NT2/D1 (cell line): Measurements from ENCODE around the gene STX8.

Experiments used
- DNase-seq: peaks from one replicate; pipeline ENCODE4 v3.0.0-alpha.2; 2011; ENCODE audit warnings: low read depth, low spot score
- H3K27me3 ChIP-seq: 2 replicates; pipeline ENCODE4 v1.6.0; 2011; ENCODE audit warnings: mild to moderate bottlenecking; ENCODE audit not compliant: insufficient read length, insufficient read depth
- H3K36me3 ChIP-seq: 2 replicates; pipeline ENCODE4 v1.6.1; 2011; ENCODE audit warnings: mild to moderate bottlenecking, low read length, mixed read lengths; ENCODE audit not compliant: insufficient read depth, insufficient read length
- H3K4me1 ChIP-seq: 2 replicates; pipeline ENCODE4 v1.5.1; 2011; ENCODE audit not compliant: insufficient read depth, insufficient read length
- H3K4me3 ChIP-seq: 2 replicates; pipeline ENCODE4 v1.5.1; 2011; ENCODE audit warnings: low read depth; ENCODE audit not compliant: insufficient read length
- H3K9ac ChIP-seq: 2 replicates; pipeline ENCODE4 v1.6.0; 2011; ENCODE audit warnings: low read depth; ENCODE audit not compliant: insufficient read length
- H3K9me3 ChIP-seq: 2 replicates; pipeline ENCODE4 v1.5.1; 2011; ENCODE audit warnings: mild to moderate bottlenecking, low read length; ENCODE audit not compliant: insufficient read depth
- SUZ12 ChIP-seq: IDR thresholded peaks from 2 replicates; pipeline ENCODE4 v1.6.1; 2011; ENCODE audit not compliant: insufficient read length, insufficient read depth; ENCODE audit errors: extremely low read depth
- YY1 ChIP-seq: IDR thresholded peaks from 2 replicates; pipeline ENCODE4 v1.6.1; 2011; ENCODE audit not compliant: insufficient read length, insufficient read depth
- ZNF274 ChIP-seq: IDR thresholded peaks from 2 replicates; pipeline ENCODE4 v1.6.1; 2011; ENCODE audit warnings: mild to moderate bottlenecking, low read depth, low read length

STX8 gene

GRCh38 chr17:9473711-9474110 is 101.9 kb downstream of the STX8 start:
- TF ChIP-seq YY1 (no peak), SUZ12 (no peak), ZNF274 (no peak)
- Histone ChIP-seq H3K9ac (no peak overlapping the region), H3K27me3 (no peaks in the 10 kb centered on the region), H3K36me3 (no peaks in the 10 kb centered on the region), H3K9me3 (no peaks in the 10 kb centered on the region), H3K4me3 (no peak overlapping the region), H3K4me1 (peaks cover 3% of the 10 kb centered on the region)
- DNase-seq, result no peak

GRCh38 chr17:9472541-9472940 is 103.1 kb downstream of the STX8 start:
- peaks cover 3% of the 10 kb centered on the region for H3K4me1 ChIP-seq
- no peak overlapping the region for H3K9ac ChIP-seq
- no peaks in the 10 kb centered on the region for H3K36me3 ChIP-seq
- no peak overlapping the region for H3K4me3 ChIP-seq
- TF ChIP-seq YY1 (no peak), SUZ12 (no peak), ZNF274 (no peak)
- DNase-seq, result no peak
- no peaks in the 10 kb centered on the region for H3K9me3 ChIP-seq
- H3K27me3 ChIP-seq, result no peaks in the 10 kb centered on the region

GRCh38 chr17:9472094-9472493 is 103.5 kb downstream of the STX8 start:
- no peaks in the 10 kb centered on the region for H3K9me3 ChIP-seq
- no peaks in the 10 kb centered on the region for H3K36me3 ChIP-seq
- TF ChIP-seq ZNF274, result no peak
- no peak for TF ChIP-seq YY1
- TF ChIP-seq SUZ12, result no peak
- DNase-seq, result no peak
- no peak overlapping the region for H3K9ac ChIP-seq
- peaks cover 3% of the 10 kb centered on the region for H3K4me1 ChIP-seq
- H3K27me3 ChIP-seq, result no peaks in the 10 kb centered on the region
- no peak overlapping the region for H3K4me3 ChIP-seq

- TF ChIP-seq ZNF274 (no peak), YY1 (no peak), SUZ12 (no peak)
- no peak for DNase-seq
- Histone ChIP-seq H3K4me3 (no peak overlapping the region), H3K36me3 (no peaks in the 10 kb centered on the region), H3K27me3 (no peaks in the 10 kb centered on the region), H3K9ac (no peak overlapping the region), H3K9me3 (no peaks in the 10 kb centered on the region), H3K4me1 (peaks cover 3% of the 10 kb centered on the region)
Observed at GRCh38 chr17:9470171-9470570, 105.4 kb downstream of the STX8 start.

- Histone ChIP-seq H3K36me3 (no peaks in the 10 kb centered on the region), H3K4me1 (peaks cover 3% of the 10 kb centered on the region), H3K27me3 (no peaks in the 10 kb centered on the region), H3K9ac (no peak overlapping the region), H3K9me3 (no peaks in the 10 kb centered on the region), H3K4me3 (no peak overlapping the region)
- TF ChIP-seq ZNF274 (no peak), YY1 (no peak), SUZ12 (no peak)
- no peak for DNase-seq
Observed at GRCh38 chr17:9468937-9469336, 106.7 kb downstream of the STX8 start.

- Histone ChIP-seq H3K27me3 (no peaks in the 10 kb centered on the region), H3K9me3 (no peaks in the 10 kb centered on the region), H3K9ac (no peak overlapping the region), H3K36me3 (no peaks in the 10 kb centered on the region), H3K4me1 (peaks cover 3% of the 10 kb centered on the region), H3K4me3 (no peak overlapping the region)
- DNase-seq, result no peak
- TF ChIP-seq SUZ12 (no peak), ZNF274 (no peak), YY1 (no peak)
Observed at GRCh38 chr17:9468532-9468931, 107.1 kb downstream of the STX8 start.

GRCh38 chr17:9467518-9467917 is 108.1 kb downstream of the STX8 start:
- DNase-seq, result no peak
- no peak overlapping the region for H3K4me3 ChIP-seq
- no peak overlapping the region for H3K9ac ChIP-seq
- TF ChIP-seq SUZ12 (no peak), YY1 (no peak), ZNF274 (no peak)
- H3K36me3 ChIP-seq, result no peaks in the 10 kb centered on the region
- H3K27me3 ChIP-seq, result no peaks in the 10 kb centered on the region
- H3K4me1 ChIP-seq, result peaks cover 3% of the 10 kb centered on the region
- no peaks in the 10 kb centered on the region for H3K9me3 ChIP-seq
